ENCODE measurements around the gene SLC12A5. TPM values are rescaled to one million over a fixed set of nuclear protein-coding genes. Genes with fewer than 3 reads are reported as not detected.

SLC12A5 gene
- total and polyA plus RNA-seq, 2 of the 4 experiments (the other 2 are of a cell fraction): 2.2 TPM; not detected in 1

GRCh38 chr20:46063151-46063550 is 34.1 kb downstream of the SLC12A5 start:
- ATAC-seq (ENCODE audit: low read depth) (no peak), DNase-seq (no peak)
- dilution Hi-C loops (cut with HindIII; ENCODE audit: low sequenced_read_pairs, unreplicated experiment) (no loop called here), intact Hi-C loops (cut with micrococcal nuclease) (no loop called here), in situ Hi-C loops (cut with MboI; ENCODE audit: low sequenced_read_pairs) (no loop called here)
- Histone ChIP-seq H4K20me1 (ENCODE audit: insufficient read depth, low read length) (peaks cover 30% of the 10 kb centered on the region), H3K36me3 (ENCODE audit: control insufficient read depth, insufficient read depth, low read length) (peaks cover 56% of the 10 kb centered on the region), H2BK120ac (ENCODE audit: low read depth, low read length) (no peak overlapping the region), H3K9ac (ENCODE audit: low read depth, low read length) (no peak overlapping the region), H3K56ac (ENCODE audit: extremely low read depth, insufficient read depth, low read length) (no peak overlapping the region), H3K4me1 (ENCODE audit: control insufficient read depth, insufficient read depth, low read length) (no peaks in the 10 kb centered on the region; the same call in 1 of the 2 replicates), H4K8ac (ENCODE audit: low read depth in 2 of 2, low read length in 2 of 2) (no peak overlapping the region), H3K79me1 (ENCODE audit: low read depth in 1 of 2, low read length in 2 of 2) (peaks cover 0 to 9% of the 10 kb centered on the region in 2 experiments; a peak in 2 of 4 replicates), H4K5ac (ENCODE audit: low read depth, low read length) (no peak overlapping the region), H2AFZ (replicated peaks; ENCODE audit: low read length, poor library complexity) (no peak overlapping the region), H3K4me2 (ENCODE audit: low read depth, low read length) (no peak overlapping the region), H2AK5ac (ENCODE audit: low read depth, low read length) (no peak overlapping the region), H3K23ac (ENCODE audit: low read depth, low read length) (no peak overlapping the region), H3K4ac (ENCODE audit: low read depth, low read length) (no peak overlapping the region), H3K9me1 (ENCODE audit: insufficient read depth, low read length) (peaks cover 3% of the 10 kb centered on the region; the same call in 1 of the 2 replicates), H4K91ac (ENCODE audit: insufficient read depth, low read depth, low read length) (no peak overlapping the region), H2BK5ac (ENCODE audit: low read depth, low read length, poor library complexity, severe bottlenecking) (no peak overlapping the region), H3K27me3 (ENCODE audit: control insufficient read depth, insufficient read depth, low read length) (peaks cover 3% of the 10 kb centered on the region; the same call in 1 of the 2 replicates), H3K4me3 (ENCODE audit: insufficient read depth, low read depth, low read length) (no peak overlapping the region), H3K9me3 (ENCODE audit: control insufficient read depth, insufficient read depth, low read length) (no peaks in the 10 kb centered on the region), H3K14ac (replicated peaks; ENCODE audit: low read depth, low read length) (no peak overlapping the region), H2AK9ac (replicated peaks; ENCODE audit: low read depth, low read length, poor library complexity) (no peak overlapping the region), H2BK20ac (ENCODE audit: low read depth, low read length) (no peak overlapping the region), H2BK15ac (ENCODE audit: low read depth, low read length) (no peak overlapping the region), H3K27ac (ENCODE audit: insufficient read depth, low read length) (no peak overlapping the region), H3K18ac (ENCODE audit: low read depth, low read length) (no peak overlapping the region)
- no peak for TF ChIP-seq ELK1 (IDR thresholded peaks at IDR 0.05; ENCODE audit: borderline replicate concordance, low read depth, low read length)
- TF ChIP-seq RAD21 (IDR thresholded peaks at IDR 0.05; ENCODE audit: low read length): no peak
- TF ChIP-seq MAFK (IDR thresholded peaks at IDR 0.05; ENCODE audit: low read depth, low read length): no peak
- no peak for TF ChIP-seq MAZ (IDR thresholded peaks at IDR 0.05; ENCODE audit: borderline replicate concordance, low read depth, low read length)
- TF ChIP-seq RCOR1 (IDR thresholded peaks at IDR 0.05; ENCODE audit: insufficient replicate concordance, low read length): no peak
- TF ChIP-seq BHLHE40 (IDR thresholded peaks at IDR 0.05; ENCODE audit: low read depth, low read length): no peak
- TF ChIP-seq MXI1 (IDR thresholded peaks at IDR 0.05; ENCODE audit: borderline replicate concordance, low read depth, low read length): no peak
- no peak for TF ChIP-seq CTCF (conservative IDR thresholded peaks at IDR 0.05; ENCODE audit: low read depth, low read length)
- no peak for TF ChIP-seq NFE2L2 (IDR thresholded peaks at IDR 0.05; ENCODE audit: low read depth, low read length)
- TF ChIP-seq CEBPB (IDR thresholded peaks at IDR 0.05; ENCODE audit: low read depth, low read length): no peak
- no peak for TF ChIP-seq FOS (IDR thresholded peaks at IDR 0.05; ENCODE audit: low read depth, low read length)
- no peak for TF ChIP-seq CHD1 (IDR thresholded peaks at IDR 0.05; ENCODE audit: low read depth, low read length)
- no peak for TF ChIP-seq SMC3 (IDR thresholded peaks at IDR 0.05; ENCODE audit: low read depth, low read length)
- no peak for TF ChIP-seq RFX5 (IDR thresholded peaks at IDR 0.05; ENCODE audit: low read depth, low read length)
- TF ChIP-seq POLR2A (IDR thresholded peaks at IDR 0.05; ENCODE audit: low read depth, low read length): no peak
- TF ChIP-seq, protein P1, sequence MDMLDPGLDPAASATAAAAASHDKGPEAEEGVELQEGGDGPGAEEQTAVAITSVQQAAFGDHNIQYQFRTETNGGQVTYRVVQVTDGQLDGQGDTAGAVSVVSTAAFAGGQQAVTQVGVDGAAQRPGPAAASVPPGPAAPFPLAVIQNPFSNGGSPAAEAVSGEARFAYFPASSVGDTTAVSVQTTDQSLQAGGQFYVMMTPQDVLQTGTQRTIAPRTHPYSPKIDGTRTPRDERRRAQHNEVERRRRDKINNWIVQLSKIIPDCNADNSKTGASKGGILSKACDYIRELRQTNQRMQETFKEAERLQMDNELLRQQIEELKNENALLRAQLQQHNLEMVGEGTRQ (IDR thresholded peaks at IDR 0.05; ENCODE audit: low read depth, low read length): no peak
- 86% methylated on average over 3 of the region's 8 CpGs; no CpG with 5 or more reads in 1 of the 2 experiments for WGBS, 2 experiments (ENCODE audit: extremely low coverage in 2 of 2, insufficient read length in 1 of 2)
- no TSS peak for BruUV-seq (replicated peaks)
- CTCF ChIA-PET: no interaction called here
- POLR2A ChIA-PET (ENCODE audit: unreplicated experiment): no interaction called here
